Cardiac muscle cell (in vitro differentiated cells and primary cell): ENCODE measurements around the gene TXNRD2. TPM values are rescaled to one million over a fixed set of nuclear protein-coding genes. Genes with fewer than 3 reads are reported as not detected.

Experiments
- DNase-seq, 2 donors: peaks; one replicate each; pipeline versions ENCODE4 v3.0.0 to v3.0.0-alpha.2; 2010 to 2017; ENCODE audit warnings: low read depth in 1 of 2, low spot score in 1 of 2
- H3K27ac ChIP-seq: fragments of 200-600 bp; sonication (generic); 2 replicates; pipeline ENCODE4 v1.5.1; 2016
- H3K27me3 ChIP-seq: fragments of 200-600 bp; sonication (generic); 2 replicates; pipeline ENCODE4 v1.6.0; 2016; ENCODE audit warnings: control low read depth
- H3K36me3 ChIP-seq: fragments of 200-600 bp; sonication (generic); 2 replicates; pipeline ENCODE4 v1.5.1; 2016; ENCODE audit warnings: control low read depth
- H3K4me1 ChIP-seq: fragments of 200-600 bp; sonication (generic); 2 replicates; pipeline ENCODE4 v1.8.1; 2017; ENCODE audit warnings: low read depth, mild to moderate bottlenecking, mixed run types
- H3K4me3 ChIP-seq: fragments of 200-600 bp; sonication (generic); 2 replicates; pipeline ENCODE4 v1.5.1; 2016; ENCODE audit warnings: mild to moderate bottlenecking
- H3K9me3 ChIP-seq: fragments of 200-600 bp; sonication (generic); 2 replicates; pipeline ENCODE4 v1.5.1; 2017; ENCODE audit warnings: low read depth, mild to moderate bottlenecking, control low read depth
- CTCF ChIP-seq: IDR thresholded peaks from 2 replicates; pipeline ENCODE4 v1.5.1; 2012; ENCODE audit warnings: low read depth, mild to moderate bottlenecking, low read length
- polyA plus RNA-seq: library from polyadenylated mRNA; unstranded; fragments of >200 nt; fragmentation: Nextera tagmentation; extraction: Ambion mirVana; gene quantifications from 2 replicates; pipeline ENCODE4 v1.2.1, GENCODE V29; 2016
- total RNA-seq: library from RNA; depleted of rRNA; stranded (reverse); fragments of >200 nt; gene quantifications from 2 replicates; pipeline ENCODE4 v1.2.3, GENCODE V29; 2016

Gene TXNRD2
- total and polyA plus RNA-seq, 2 experiments from 2014 or later = 15.6 to 21.2 TPM

GRCh38 chr22:19984851-19985811 lies 43.5 kb upstream of the TXNRD2 start:
- Histone ChIP-seq H3K27ac (no peak overlapping the region), H3K4me1 (no peaks in the 10 kb centered on the region)
- no peak for TF ChIP-seq CTCF

GRCh38 chr22:19984201-19984753 lies 42.7 kb upstream of the TXNRD2 start:
- Histone ChIP-seq H3K4me1 (no peaks in the 10 kb centered on the region), H3K27ac (no peak overlapping the region), H3K9me3 (no peaks in the 10 kb centered on the region), H3K4me3 (no peak overlapping the region), H3K27me3 (no peaks in the 10 kb centered on the region), H3K36me3 (peaks cover 3% of the 10 kb centered on the region)
- no peak for DNase-seq
- no peak for TF ChIP-seq CTCF

More at GRCh38 chr22:19984851-19985811, 43.5 kb upstream of the TXNRD2 start:
- H3K36me3 ChIP-seq = no peaks in the 10 kb centered on the region
- no peaks in the 10 kb centered on the region for H3K9me3 ChIP-seq
- no peaks in the 10 kb centered on the region for H3K27me3 ChIP-seq
- no peak overlapping the region for H3K4me3 ChIP-seq
- no peak for DNase-seq

- no peak overlapping the region for H3K4me3 ChIP-seq
- peaks cover 3% of the 10 kb centered on the region for H3K36me3 ChIP-seq
- no peaks in the 10 kb centered on the region for H3K4me1 ChIP-seq
- no peak for DNase-seq
- no peak overlapping the region for H3K27ac ChIP-seq
- no peaks in the 10 kb centered on the region for H3K9me3 ChIP-seq
- H3K27me3 ChIP-seq = no peaks in the 10 kb centered on the region
- TF ChIP-seq CTCF = no peak
Measured at GRCh38 chr22:19983741-19984140, 42.1 kb upstream of the TXNRD2 start.

GRCh38 chr22:19982991-19983578 lies 41.5 kb upstream of the TXNRD2 start:
- Histone ChIP-seq H3K4me1 (no peaks in the 10 kb centered on the region), H3K36me3 (peaks cover 3% of the 10 kb centered on the region), H3K27me3 (no peaks in the 10 kb centered on the region), H3K27ac (no peak overlapping the region), H3K4me3 (no peak overlapping the region), H3K9me3 (no peaks in the 10 kb centered on the region)
- TF ChIP-seq CTCF = no peak
- no peak for DNase-seq

- Histone ChIP-seq H3K36me3 (peaks cover 3% of the 10 kb centered on the region), H3K9me3 (no peaks in the 10 kb centered on the region), H3K27me3 (no peaks in the 10 kb centered on the region), H3K4me1 (no peaks in the 10 kb centered on the region), H3K4me3 (no peak overlapping the region), H3K27ac (no peak overlapping the region)
- no peak for TF ChIP-seq CTCF
- DNase-seq = no peak
Measured at GRCh38 chr22:19981961-19982920, 40.6 kb upstream of the TXNRD2 start.
